Measurements from ENCODE around the gene C19orf53.

C19orf53 gene

DNA sequence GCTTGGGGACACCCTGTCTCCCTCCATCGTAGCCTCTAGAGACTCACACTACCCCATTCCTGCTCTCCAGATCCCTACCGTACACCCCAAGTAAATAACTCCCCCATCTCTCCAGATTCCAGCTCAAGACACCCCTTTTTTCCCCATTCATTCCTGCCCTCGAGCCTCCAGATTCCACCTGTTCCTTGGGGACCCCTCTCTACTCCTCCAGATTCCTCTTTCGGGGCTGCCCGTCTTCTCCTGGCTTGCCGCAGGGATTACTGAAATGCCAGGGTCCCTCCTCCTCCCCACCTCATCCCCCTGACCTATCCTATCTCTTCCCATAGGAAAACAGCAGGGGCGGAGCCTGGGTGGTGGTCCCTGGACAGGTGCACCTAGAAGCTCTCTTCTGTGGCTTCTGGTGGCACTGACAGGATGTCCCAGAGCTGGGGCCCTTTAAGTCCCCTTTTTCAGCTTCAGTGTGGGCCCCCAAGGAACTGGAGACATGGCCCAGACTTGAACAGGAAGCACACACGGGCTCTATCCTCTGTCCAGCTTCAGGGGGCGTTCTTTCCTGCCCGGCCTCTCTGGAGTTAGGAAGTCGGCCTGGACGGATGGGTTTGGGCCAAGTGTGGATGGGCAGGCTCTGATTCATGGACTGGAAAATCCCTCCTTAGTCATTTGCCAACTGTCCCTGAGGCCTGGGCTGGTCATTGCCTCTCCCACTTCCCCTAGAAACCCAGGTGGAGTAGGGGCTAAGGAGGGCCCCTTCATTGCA lies 22.2 kb downstream of the C19orf53 start:
- DNase-seq (ENCODE audit: low read depth) = no peak

DNA sequence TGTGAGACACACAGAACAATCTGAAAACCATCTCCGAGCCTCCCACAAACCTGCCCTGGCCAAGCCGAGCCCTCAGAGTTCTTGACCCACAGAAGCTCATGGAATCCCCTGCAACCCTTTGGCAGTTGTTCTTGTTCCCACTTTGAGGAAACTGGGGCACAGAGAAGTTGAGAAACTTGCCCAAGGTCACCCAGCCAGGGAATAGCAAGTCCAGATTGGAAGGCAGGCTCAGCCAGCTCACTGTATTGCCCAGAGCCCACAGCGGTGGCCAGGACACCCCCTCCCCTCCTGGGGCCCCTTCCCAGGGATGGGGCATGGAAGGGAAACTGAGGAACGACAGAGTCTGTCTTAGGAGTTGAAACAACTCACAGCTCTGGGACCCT lies 22.8 kb downstream of the C19orf53 start:
- DNase-seq (ENCODE audit: low read depth) = no peak

DNA sequence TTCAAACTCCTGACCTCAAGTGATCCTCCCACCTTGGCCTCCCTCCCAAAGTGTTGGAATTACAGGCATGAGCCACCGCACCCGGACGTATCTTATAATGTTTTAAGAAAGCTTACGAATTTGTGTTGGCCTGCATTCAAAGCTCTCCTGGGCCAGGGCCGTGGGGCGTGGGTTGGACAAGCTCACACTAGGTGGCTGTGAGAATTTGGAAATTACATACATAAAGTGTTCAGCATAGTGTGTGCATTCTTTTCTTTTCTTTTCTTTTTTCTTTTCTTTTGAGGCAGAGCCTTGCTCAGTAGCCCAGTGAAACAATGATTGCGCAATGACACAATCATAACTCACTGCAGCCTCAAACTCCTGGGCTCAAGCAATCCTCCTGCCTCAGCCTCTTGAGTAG lies 23.6 kb downstream of the C19orf53 start:
- DNase-seq (ENCODE audit: low read depth) = no peak

DNA sequence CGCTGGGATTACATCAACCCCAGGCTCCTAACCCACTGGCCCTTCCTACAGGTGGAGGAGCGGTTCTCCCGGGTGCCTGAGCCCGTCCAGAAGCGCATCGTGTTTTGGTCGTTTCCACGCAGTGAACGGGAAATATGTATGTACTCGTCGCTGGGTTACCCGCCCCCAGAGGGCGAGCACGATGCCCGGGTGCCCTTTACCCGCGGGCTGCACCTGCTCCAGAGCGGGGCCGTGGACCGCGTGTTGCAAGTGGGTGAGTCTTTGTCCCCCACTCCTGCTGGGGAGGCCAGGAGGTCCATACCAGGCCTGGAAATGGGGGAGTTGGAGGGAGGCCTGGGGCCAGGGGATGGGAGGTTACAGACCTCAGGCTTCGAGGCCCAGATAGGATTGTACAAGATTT lies 25.4 kb downstream of the C19orf53 start:
- no peak for DNase-seq (ENCODE audit: low read depth)

DNA sequence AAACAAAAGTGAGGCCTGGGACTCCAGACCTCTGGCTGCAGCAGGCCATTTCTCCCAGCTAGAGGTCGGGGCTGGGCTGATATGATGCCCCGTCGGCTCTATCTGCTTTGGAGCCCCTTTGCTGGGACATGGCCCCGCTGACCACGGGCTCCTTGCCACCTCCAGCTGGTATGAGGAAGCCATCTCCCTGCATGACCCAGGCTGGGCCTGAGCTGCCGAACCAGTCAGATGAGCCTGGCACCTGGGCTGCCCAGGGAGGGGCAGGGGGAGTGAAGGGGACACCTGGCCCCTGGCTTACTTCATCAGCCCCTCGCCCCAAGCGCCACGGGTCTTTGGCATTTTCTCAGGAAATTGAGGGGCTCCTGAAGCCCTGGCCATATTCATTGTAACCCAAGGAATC lies 28.8 kb downstream of the C19orf53 start:
- DNase-seq (ENCODE audit: low read depth) = no peak

DNA sequence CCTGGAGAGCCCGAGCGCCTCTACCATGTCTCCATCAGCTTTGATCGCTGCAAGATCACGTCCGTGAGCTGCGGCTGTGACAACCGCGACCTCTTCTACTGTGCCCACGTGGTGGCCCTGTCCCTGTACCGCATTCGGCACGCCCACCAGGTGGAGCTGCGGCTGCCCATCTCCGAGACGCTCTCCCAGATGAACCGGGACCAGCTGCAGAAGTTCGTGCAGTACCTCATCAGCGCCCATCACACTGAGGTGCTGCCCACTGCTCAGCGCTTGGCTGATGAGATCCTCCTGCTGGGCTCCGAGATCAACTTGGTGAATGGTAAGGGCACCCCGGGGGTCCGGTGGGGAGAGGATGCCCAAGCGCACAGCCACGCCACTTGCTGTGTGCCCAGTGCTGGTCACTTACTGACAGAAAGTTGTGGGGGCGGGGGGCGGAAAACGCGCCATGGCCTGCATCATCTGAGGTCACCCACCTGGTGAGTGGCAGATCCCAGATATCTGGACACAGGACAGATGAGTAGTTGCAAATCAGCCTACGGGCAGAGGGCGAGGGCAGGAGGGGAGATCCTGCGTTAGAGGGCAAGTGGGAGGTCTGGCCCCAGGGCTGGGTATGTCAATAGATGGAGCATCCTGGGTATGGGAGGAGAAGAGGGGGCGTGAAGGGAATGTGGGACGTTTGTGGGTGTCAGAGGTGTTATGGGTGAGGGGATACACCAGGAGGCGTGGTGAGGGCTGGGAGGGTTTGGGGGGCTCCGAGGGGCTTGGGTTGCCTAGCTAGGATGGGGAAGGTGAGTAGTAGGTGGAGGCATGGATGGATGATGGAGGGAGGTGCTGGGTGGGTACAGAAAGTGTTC lies 30.8 kb downstream of the C19orf53 start:
- no peak for DNase-seq (ENCODE audit: low read depth)

DNA sequence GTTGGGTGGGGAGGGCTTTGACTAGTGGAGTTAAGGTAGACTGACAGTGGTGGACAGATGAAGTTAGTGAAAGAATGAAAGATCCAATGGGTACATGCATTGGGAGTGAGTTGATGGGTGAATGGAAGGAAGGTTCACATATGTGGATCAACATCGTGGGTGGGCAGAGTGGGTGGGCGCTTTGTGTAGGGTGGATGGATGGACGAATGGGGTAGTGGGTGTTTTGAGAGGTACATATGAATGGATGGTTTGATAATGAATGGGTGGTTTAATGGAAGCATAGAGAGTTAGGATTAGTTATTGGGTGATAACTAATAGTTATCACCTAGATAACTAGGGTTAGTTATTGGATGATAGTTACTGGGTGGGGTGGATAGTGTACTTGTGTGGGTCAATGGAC lies 32.5 kb downstream of the C19orf53 start:
- DNase-seq (ENCODE audit: low read depth) = no peak

DNA sequence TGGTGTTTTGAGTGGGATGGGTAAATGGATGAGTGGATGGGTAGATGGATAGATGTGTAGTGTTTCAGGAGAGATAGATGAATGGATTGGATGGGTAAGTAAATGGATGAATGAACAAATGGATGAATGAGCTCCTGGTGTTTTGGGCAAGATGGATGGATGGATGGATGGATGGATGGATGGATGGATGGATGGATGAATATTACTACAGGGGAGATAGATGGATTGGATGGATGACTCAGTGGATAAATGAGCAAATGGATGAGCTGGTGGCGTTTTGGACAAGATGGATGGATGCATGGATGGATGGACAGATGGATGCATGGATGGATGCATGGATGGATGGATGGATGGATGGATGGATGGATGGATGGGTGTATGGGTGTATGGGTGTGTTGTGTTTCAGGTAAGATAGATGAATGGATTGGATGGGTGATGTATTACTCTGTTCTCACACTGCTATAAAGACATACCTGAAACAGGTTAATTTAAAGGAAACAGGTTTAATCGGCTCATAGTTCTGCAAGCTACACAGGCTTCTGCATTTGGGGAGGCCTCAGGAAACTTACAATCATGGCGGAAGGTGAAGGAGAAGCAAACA lies 33.3 kb downstream of the C19orf53 start:
- no peak for DNase-seq (ENCODE audit: low read depth)

DNA sequence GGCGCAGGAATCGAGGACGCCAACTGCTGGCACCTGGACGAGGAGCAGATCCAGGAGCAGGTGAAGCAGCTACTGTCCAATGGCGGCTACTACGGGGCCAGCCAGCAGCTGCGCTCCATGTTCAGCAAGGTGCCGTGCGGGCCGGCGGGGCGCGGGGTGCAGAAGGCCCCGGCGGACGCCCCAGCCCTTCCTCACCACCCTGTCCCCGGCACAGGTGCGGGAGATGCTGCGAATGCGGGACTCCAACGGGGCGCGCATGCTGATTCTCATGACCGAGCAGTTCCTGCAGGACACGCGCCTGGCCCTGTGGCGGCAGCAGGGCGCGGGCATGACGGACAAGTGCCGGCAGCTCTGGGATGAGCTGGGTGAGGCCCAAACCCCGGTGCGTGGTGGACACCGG lies 34.6 kb downstream of the C19orf53 start:
- DNase-seq (ENCODE audit: low read depth) = no peak

DNA sequence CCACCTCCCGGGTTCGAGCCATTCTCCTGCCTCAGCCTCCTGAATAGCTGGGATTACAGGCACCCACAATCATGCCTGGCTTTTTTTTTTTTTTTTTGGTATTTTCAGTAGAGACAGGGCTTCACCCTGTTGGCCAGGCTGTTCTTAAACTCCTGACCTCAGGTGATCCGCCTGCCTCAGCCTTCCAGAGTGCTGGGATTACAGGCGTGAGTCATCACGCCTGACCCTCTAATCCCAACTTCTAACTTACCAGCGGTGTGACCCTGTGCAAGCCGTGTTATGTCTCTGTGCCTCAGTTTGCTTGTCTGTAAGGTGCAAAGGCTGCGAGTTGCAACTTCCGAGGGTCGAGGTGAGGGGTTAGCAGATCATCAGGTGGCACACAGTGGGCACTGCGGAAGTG lies 38.3 kb downstream of the C19orf53 start:
- DNase-seq (ENCODE audit: low read depth) = no peak

DNA sequence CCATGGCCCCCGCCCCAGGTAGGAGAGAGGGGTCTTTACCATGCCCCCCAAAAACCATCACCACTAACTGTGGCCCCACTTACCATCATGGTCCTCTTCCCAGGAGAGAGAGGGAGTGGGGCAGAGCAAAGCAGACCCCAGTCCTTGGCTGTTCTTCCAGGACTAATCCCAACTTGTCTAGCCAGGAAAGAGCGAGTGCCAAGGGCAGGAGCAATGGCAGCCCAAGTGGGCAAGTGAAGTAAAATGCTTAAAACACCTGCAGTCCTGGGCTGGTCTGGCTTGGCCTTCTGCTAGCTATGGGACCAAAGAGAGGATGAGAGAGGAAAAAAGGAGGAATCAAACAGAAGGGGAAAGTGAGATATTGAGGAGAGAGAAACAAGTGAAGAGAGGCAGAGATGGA lies 38.9 kb downstream of the C19orf53 start:
- no peak for DNase-seq (ENCODE audit: low read depth)

DNA sequence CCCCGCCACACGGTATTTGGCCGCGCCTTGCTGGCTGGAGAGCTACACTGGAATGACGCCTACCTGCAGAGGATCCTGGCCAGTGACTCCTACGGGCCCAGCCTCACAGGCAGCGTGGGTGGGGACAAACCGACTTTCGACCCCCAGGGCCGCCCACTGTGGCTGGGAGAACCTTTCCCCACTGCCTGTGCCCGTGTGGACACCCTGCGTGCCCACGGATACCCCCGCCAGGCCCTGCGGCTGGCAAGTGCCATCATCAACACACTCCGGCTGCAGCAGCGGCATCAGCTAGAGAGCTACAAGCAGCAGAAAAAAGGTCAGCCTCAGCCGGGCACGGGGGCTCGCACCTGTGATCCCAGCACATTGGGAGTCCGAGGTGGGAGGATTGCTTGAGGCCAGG lies 40.3 kb downstream of the C19orf53 start:
- no peak for DNase-seq (ENCODE audit: low read depth)

DNA sequence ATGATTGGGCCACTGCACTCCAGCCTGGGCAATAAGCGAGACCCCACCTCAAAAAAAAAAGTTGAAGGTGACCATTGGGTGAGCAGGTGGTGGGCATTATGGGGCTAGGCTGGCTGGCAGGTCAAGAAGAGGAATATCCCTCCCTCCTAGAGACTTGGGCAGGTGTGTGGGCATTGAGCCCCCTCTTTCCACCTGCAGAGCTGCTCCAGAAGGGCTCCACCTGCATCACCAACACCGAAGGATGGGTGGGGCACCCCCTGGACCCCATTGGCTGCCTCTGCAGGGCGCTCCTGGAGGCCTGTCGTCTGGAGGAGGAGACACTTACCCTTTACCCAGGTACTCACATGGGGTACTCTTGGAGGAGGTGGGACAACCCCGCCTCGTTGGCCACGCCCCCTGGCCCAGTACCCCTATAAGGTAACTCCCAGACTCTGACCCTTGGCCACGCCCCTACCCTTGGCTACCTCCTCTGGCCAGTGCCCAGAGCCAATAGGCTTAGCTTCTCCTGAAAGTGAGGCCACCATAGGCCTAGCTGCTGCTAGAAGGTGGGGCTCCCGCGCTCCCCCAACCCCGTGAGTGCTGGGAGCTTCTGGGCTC lies 42.9 kb downstream of the C19orf53 start:
- no peak for DNase-seq (ENCODE audit: low read depth)

DNA sequence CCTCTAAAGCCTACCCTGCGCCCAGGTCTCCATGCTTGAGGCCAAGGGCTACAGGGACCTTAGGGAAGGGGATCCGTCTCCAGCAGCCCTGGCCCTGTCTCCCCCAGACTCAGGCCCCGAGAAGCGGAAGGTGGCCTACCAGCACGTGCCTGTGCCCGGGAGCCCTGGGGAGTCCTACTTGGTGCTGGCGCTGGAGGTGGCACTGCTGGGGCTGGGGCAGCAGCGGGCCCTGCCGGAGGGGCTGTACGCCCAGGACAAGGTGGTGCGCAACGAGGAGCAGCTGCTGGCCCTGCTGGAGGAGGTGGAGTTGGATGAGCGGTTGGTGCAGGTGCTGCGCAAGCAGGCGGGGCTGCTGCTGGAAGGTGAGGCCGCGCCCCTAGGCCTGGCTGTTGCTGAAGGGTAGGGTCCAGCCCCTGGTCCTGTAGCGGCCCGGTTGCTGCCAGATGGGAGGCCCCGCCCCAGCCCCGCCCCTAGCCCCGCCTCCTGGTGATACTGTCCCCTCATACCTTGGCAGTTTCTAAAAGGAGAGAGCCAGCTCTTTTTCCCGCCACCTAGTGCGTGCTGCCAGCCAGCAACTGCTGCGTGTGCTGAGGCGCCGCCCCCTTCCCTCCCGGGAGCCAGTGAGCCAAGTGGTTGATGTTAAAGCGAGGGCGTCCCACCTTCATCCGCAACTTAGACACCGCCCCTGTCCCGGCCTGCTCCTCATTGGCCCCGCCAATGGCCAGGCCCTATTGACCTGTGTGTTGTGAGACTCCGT lies 43.5 kb downstream of the C19orf53 start:
- no peak for DNase-seq (ENCODE audit: low read depth)

DNA sequence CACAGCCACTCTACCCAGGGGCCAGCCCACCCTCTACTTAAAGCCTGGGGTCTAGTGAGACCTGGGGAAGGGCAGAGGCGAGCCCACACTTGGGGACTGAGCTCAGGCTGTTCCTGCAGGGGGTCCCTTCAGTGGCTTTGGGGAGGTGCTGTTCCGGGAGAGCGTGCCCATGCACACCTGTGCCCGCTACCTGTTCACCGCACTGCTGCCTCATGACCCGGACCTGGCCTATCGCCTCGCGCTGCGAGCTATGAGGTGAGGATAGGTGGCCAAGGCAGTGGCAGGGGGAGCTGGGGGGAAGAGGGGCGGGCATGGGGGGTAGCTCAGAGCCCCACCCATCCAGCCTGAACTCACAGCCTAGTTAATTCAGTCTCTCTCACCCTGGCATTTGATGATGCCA lies 45.0 kb downstream of the C19orf53 start:
- no peak for DNase-seq (ENCODE audit: low read depth)

DNA sequence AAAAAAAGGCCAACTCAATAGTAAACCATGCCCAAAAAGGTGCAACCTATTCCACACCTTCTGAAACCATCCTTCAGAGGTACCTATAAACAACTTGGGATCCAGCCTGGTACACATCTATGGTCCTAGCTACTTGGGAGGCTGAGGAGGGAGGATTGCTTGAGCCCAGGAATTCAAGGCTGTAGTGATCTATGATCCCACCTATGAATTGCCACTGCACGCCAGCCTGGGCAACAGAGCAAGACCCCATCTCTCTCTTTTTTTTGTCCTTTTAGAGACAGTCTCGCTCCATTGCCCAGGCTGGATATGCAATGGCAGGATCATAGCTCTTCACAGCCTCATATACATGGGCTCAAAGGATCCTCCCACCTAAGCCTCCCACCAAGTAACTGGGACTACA lies 47.0 kb downstream of the C19orf53 start:
- DNase-seq (ENCODE audit: low read depth) = no peak

DNA sequence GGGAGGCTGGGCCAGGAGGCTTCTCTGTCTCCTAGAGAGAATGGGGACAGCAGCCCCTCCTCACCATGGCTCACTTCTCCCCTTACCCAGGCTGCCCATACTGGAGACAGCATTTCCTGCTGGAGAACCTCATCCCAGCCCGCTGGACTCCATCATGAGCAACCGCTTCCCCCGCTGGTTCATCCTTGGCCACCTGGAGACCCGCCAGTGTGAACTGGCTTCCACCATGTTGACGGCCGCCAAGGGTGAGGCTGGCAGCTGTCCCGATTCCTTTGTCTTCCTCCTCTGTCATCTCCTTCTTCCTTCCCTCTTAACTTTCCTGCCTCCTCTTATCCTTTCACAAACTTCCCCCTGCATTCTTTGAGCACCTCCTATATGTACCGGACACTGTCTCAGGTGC lies 49.0 kb downstream of the C19orf53 start:
- no peak for DNase-seq (ENCODE audit: low read depth)

DNA sequence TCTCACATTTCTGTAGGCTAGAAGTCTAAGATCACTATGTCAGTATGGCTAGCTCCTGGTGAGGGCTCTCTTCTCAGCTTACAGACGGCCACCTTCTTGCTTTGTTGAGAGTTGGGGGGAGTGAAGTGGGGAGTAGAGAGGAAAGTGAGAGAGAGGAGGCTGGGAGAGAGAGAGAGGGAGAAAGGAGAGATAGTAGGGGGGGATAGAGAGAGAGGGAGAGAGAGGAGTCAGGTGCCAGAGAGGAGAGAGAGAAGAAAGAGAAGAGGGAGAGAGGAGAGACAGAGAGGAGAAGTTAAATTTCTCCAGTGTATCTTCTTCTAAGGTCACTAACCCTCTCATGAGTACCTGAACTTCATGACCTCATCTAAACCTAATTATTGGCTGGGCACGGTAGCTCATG lies 49.6 kb downstream of the C19orf53 start:
- DNase-seq (ENCODE audit: low read depth) = no peak

DNA sequence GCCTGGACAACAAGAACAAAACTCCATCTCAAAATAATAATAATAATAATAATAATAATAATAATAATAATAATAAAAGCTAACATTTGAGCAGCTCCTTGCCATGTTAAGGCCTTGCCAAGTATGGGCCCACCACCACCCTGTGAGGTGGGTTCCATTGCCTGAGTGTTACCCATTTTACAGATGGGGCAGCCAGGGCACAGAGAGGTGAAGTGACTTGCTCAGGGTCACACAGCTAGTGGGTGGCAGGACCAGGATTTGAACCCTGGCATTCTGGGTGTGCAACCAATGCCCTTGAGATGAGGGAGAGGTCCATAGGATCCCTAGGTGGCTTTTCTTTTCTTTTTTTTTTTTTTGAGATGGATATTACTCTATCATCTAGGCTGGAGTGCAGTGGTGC lies 50.4 kb downstream of the C19orf53 start:
- no peak for DNase-seq (ENCODE audit: low read depth)

DNA sequence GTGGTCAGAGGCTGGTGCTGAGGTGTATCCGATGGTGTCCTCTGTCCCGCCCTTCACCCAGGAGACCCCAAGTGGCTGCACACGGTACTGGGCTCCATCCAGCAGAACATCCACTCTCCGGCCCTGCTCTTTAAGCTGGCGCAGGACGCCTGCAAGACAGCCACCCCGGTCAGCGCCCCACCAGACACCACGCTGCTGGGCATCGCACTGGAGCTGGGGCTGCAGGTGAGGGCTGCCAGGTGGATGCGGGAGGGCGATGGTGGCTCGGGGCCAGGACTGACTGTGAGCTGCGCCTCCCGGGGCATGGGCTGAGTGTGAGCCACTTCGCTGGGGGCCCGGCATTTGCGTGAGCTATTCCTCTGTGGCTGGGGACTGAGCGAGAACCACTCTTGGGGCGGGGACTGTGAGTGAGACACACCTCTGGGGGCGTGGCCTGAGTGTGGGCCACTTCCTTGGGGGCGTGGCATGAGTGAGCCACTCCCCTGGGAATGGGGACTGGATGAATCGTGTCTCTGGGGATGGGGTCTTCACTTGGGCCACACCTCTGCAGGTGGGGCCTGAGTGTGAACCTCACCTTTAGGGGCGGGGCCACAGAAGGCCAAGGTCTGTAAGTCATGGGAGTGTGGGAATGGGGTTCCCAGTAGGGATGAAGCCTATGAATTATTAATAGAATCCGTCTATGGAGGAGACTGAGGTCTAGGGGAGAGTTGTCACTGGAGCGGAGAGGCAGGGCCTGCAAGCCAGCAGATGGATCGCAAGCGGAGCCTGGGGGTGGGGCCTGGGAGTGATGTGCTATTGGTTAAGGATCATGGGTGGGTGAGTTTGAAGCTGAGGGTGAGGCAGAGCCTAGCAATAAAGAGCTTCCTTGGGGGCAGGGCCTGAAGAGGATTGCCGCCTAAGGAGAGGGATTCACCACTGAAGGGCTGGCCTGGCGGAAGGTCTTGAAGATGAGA lies 51.5 kb downstream of the C19orf53 start:
- DNase-seq (ENCODE audit: low read depth) = no peak

DNA sequence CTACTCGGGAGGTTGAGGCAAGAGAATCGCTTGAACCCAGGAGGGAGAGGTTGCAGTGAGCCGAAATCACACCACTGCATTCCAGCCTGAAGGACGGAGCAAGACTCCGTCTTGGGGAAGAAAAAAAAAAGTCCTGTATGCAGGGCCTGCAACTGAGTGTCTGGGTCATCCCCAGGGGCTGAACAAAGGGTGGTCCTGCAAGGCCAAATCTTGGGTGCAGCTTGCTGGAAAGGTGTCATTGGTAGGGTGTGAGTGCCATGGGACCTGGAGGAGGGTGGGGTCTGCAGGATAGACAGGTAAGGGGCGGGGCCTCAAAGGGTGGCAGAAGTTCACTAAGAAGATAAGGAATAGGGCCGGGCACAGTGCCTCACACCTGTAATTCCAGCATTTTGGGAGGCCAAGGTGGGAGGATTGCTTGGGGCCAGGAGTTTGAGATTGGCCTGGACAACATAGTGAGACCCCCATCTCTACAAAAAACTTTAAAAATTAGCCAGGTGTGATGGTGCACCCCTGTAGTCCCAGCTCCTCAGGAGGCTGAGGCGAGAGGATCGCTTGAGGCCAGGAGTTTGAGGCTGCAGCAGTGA lies 52.5 kb downstream of the C19orf53 start:
- DNase-seq (ENCODE audit: low read depth) = no peak

Data from activated T-cell treated with anti-CD3 and anti-CD28 coated beads for 24 hours (primary cell).